GM12872 (cell line): Measurements from ENCODE around the gene CEP104.

Experiments used
- TF ChIP-seq, protein P1 (sequence below): IDR thresholded peaks from 3 replicates; pipeline ENCODE4 v1.5.1; 2011; ENCODE audit warnings: low read depth, mild to moderate bottlenecking, low read length, moderate library complexity; ENCODE audit not compliant: insufficient read depth

Gene CEP104

DNA sequence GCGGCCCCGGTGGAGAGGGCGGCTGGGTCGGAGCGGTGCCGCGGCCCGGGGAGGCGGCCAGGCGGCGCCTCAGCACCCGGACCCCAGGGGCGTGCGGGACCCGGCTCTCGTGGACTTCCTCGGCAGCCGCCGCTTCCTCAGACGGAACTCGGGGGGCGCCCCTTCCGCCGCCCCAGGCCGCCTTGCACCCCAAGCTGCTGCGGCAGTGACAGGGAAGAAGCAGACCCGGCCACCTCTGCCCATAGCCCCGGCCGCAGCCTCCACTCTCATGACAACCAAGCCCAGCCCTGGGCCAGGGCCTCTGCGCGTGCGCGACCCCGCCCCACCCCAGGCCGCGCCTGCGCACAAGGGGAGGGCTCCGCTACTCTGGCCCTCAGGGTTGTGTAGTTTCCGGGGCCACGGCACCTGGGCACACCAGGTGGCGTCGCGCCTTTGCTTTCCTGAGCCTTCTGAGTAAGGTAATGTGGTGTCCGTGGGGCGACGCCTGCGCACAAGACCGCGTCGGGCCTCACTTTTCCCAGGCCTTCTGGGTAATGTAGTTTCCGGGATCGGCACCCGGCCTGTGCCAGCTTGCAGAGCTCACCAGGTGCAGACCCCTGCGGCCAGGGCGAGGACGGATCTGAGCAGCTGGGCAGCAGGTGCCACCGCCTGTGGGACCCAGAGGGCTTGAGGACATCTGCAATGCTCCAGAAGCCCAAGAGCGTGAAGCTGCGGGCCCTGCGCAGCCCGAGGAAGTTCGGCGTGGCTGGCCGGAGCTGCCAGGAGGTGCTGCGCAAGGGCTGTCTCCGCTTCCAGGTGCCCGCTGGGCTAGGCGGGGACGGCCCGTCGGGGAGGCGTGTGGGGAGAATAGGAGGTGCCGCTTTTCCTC lies at the start of gene CEP104, which contains the start of gene DFFB:
CEP104 (minus strand) TSS at position 289 of the 868 bp plus-strand sequence. CDS start 4,804 bp downstream, outside the sequence.
DFFB (plus strand) TSS at position 554 of the 868 bp plus-strand sequence; CDS start at position 682, 128 bp downstream.
- TF ChIP-seq, protein P1, sequence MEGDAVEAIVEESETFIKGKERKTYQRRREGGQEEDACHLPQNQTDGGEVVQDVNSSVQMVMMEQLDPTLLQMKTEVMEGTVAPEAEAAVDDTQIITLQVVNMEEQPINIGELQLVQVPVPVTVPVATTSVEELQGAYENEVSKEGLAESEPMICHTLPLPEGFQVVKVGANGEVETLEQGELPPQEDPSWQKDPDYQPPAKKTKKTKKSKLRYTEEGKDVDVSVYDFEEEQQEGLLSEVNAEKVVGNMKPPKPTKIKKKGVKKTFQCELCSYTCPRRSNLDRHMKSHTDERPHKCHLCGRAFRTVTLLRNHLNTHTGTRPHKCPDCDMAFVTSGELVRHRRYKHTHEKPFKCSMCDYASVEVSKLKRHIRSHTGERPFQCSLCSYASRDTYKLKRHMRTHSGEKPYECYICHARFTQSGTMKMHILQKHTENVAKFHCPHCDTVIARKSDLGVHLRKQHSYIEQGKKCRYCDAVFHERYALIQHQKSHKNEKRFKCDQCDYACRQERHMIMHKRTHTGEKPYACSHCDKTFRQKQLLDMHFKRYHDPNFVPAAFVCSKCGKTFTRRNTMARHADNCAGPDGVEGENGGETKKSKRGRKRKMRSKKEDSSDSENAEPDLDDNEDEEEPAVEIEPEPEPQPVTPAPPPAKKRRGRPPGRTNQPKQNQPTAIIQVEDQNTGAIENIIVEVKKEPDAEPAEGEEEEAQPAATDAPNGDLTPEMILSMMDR = peak; percentile 35; the same call in 1 of the 3 replicates

DNA sequence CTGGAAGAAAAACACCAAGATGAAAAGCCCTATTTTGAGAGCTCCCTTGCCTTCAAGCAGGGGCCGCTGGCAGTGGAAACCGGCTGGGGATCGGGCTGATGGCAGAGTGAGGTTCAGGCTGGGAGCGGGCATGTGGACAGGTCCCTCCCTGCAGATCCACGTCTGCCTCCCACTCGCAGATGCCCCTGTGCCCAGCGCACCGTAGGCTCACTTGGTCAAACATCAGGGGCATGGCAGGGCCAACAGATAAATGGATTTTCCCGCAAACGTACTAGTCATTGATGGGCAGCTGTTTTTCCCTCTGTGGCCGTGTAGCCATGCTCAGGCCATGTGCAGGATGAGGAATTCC lies 49.6 kb upstream of the CEP104 start:
- TF ChIP-seq, protein P1 = no peak

DNA sequence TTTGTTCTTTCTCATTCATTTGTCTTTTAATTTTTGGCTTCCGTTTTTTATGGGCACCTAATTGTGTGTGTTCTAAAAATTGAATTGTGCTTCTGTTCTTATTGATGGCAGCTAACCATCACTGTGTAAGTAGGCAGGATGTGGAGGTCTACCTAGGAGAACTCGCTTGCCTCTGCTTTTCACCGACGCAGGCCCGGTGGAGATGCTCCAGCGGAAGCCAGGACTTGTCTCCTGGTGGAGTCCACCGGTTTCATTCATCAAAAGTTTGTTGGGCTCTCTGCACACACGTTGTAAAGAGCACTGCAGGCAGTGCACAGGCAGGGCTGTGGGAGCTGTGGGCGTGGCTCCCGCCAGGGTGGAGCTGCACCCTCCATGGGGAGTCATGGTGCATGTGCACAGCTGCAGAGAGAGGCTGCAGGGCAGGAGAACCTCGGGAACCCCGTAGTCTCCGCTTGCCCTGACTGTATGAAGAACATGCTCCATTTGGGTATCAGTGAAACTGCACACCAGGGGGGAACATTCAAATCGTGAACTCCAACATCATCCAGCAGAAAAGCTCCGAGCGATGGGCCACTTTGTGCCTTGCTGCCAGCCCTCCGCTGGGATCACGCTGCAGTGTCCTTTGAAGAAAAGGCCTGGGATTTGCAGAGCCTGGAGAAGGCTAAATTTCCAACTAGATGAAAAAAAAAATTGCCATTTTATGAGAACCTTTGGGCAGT lies 49.1 kb upstream of the CEP104 start:
- TF ChIP-seq, protein P1 = no peak

DNA sequence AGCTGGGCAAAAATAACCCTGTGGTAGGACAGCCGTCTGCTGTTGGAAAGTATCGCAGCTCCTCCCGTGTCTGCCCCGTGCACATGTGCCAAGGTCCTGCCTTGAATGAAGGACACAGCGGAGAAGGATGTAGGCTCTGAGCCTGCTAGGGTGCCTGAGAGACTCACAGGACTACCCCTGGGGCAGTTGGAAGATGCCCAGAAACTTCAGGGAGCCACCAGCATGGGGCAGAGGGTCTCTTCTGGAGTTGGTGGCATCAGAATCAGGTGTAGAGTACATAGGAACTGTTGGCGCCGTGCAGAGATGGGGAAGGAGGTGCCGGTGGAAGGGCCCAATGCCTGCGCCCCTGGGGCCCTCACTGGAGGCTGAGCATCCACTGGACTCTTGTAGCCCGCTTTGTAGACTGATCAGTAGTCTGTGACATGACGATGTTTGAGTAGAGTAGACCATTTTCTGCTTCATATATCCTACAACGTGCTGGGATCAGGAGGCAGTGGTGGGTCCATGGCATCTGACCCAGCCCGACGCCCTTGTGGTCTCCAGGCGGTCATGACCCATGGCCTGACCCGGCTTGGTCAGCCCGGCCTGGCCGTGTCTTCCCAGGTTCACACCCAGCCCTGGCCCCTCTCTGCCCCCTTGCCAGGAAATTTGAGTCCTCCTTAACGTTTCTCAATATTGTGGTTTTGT lies 48.4 kb upstream of the CEP104 start:
- TF ChIP-seq, protein P1 = no peak

DNA sequence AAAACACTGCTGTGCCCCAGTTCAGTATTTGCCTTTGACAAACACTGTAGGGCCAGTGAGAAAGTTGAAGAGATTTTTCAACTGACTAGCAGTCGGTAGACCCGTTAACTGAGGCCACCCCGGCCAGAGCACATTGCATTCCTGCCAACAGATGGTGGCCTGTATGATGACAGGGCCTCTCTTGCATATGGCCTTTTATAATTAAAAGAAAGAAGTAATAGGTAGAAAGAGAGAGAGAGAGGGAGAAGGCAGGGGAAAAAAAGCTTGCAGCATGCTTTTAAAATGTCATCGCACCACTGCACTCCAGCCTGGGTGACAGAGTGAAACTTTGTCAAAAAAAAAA lies 47.8 kb upstream of the CEP104 start:
- TF ChIP-seq, protein P1 = no peak

DNA sequence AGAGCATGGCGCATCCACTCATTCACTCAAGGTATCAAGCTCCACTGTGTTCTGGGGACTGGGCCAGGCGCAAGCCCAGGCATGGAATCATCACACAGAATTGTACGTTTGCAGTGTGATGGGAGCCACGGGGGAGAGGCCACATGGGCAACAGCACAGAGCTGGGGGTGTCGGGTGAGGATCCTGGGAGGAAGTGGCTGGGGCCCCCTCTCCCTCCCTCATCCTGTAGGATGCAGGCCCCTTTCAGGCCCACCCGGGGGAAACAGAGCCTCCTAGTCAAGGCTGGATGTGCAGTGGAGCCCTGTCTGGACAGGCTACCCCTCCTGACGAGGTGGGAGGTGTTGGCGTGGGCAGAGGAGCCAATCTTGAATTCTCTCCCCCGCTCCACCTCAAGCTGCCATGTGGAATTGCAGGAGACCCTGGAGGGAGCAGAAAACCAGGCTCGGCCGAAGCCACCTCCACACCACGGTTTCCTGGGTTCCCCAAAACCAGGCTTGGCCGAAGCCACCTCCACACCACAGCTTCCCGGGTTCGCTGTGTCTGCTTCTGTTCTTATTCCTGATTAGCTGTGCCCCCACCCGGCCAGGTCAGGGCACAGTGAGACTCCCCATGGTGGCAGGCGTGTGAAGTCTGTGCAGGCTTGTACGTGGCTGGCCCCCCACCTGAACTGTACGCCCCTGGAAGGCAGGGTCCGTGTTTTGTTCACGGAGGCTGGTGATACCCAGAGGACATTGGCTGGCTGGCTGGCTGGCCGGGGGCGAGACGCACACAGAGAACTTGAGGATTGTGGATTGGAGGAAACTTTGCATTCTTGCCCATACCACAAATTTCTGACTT lies 47.2 kb upstream of the CEP104 start:
- TF ChIP-seq, protein P1 = no peak
